SJSA1 (cell line): ENCODE measurements around the gene SFI1. TPM values are rescaled to one million over a fixed set of nuclear protein-coding genes. Genes with fewer than 3 reads are reported as not detected.
"Not testable (repeated sequence)": the region's sequence is repeated elsewhere in the genome, so short reads cannot be mapped to it uniquely, and the experiment has no call there.

Source experiments
- DNase-seq, 2 experiments: peaks; one replicate each; pipeline ENCODE4 v3.0.0-alpha.2; 2015 to 2020; ENCODE audit warnings: low spot score in 2 of 2, low read depth in 1 of 2
- H3K27ac ChIP-seq: fragments of 250-450 bp; sonication (Bioruptor Pico); 2 replicates; pipeline ENCODE4 v1.5.1; 2020; ENCODE audit warnings: mild to moderate bottlenecking, moderate library complexity
- H3K27me3 ChIP-seq: fragments of 250-450 bp; sonication (Bioruptor Pico); replicated peaks from 2 replicates; pipeline ENCODE4 v1.5.1; 2020; ENCODE audit warnings: mild to moderate bottlenecking, moderate library complexity
- H3K36me3 ChIP-seq: fragments of 250-450 bp; sonication (Bioruptor Pico); 2 replicates; pipeline ENCODE4 v1.5.1; 2020; ENCODE audit warnings: mild to moderate bottlenecking
- H3K4me1 ChIP-seq: fragments of 250-450 bp; sonication (Bioruptor Pico); replicated peaks from 2 replicates; pipeline ENCODE4 v1.6.1; 2021; ENCODE audit warnings: mild to moderate bottlenecking
- H3K4me3 ChIP-seq: fragments of 250-450 bp; sonication (Bioruptor Pico); 2 replicates; pipeline ENCODE4 v1.5.1; 2020; ENCODE audit warnings: mild to moderate bottlenecking
- H3K9me3 ChIP-seq: fragments of 250-450 bp; sonication (Bioruptor Pico); replicated peaks from 2 replicates; pipeline ENCODE4 v1.5.1; 2020; ENCODE audit warnings: mild to moderate bottlenecking
- total RNA-seq: library from RNA; depleted of rRNA; stranded (reverse); fragments of >200 nt; shearing (Covaris generic); gene quantifications from 2 replicates; pipeline ENCODE4 v1.2.3, GENCODE V29; 2014; rRNA removed

SFI1 gene
- total RNA-seq, 1 experiment from 2014 or later: 8.5 TPM

DNA sequence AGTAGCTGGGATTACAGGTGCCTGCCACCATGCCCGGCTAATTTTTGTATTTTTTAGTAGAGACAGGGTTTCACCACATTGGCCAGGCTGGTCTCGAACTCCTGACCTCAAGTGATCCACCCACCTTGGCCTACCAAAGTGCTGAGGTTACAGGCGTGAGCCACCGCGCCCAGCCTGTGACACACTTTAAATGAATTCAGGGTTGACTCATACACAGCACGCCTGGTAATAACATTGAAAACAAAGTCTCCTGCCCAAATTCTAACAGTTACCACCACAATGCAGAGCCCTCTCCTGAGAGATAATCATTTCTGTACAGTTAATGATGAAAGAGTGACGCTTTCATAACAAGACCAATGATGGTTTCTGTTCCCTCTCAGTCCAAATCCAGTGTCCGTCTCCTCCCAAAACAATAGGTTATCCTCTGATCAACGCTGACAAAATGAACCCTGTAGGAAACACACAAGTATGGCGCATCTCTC is 164.6 kb downstream of the SFI1 start:
- peak overlapping the region; percentile 79 for H3K27ac ChIP-seq
- not testable (repeated sequence) for H3K36me3 ChIP-seq, H3K27me3 ChIP-seq, H3K9me3 ChIP-seq
- H3K4me1 ChIP-seq: peaks cover 16% of the 10 kb centered on the region
- H3K4me3 ChIP-seq: peak overlapping the region; percentile 72
- DNase-seq: peak; percentile 66 to 80

DNA sequence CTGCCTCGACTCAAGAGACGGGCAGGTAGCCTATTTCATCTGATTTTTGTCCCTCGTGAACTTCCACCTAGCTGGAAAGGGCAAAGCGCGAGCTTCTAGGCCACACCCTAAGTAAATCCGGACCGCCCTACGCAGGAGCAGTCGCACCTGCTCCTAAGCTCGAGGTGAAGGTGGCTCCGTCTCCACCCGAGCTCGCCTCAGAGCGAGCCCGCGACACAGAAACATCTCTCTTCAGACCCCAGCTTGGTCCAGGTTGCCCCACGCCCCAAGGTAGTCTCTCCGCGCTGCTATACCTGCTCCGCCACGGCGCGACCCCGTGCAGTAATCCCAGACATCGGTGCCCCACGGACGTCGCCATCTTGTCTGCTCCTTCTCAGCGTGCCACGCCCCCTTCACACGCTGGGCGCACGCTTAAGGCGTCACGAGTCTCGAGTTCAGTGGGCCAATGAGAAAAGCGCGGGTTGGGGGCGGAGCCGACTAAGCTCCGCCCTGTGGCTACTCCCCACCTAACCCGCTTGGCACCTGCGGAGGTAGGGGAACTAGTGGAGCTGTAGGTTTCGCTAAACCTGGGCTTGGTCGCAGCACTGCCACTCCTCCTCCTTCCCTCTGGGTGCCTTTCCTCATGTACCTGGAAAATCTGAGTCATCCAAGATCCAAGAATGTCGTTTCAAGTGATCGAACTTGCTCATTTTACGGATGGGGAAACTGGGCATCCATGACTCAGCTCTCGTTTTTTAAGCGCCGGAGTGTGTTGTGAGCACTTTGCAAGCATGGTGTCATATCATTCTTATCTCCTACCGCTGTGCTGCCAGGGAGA is 165.7 kb downstream of the SFI1 start, which contains the start of gene PISD:
Gene PISD (minus strand): TSS at position 365 of the 817 bp plus-strand sequence. CDS start 7 bp downstream, at position 358.
- Histone ChIP-seq H3K27ac (peak within 1 kb of the TSS; percentile 79), H3K4me1 (peaks cover 16% of the 10 kb centered on the region), H3K27me3 (no peaks in the 10 kb centered on the region), H3K36me3 (no peaks in the 10 kb centered on the region), H3K9me3 (no peaks in the 10 kb centered on the region), H3K4me3 (peak within 1 kb of the TSS; percentile 72)
- DNase-seq: peak; percentile 89 to 94

DNA sequence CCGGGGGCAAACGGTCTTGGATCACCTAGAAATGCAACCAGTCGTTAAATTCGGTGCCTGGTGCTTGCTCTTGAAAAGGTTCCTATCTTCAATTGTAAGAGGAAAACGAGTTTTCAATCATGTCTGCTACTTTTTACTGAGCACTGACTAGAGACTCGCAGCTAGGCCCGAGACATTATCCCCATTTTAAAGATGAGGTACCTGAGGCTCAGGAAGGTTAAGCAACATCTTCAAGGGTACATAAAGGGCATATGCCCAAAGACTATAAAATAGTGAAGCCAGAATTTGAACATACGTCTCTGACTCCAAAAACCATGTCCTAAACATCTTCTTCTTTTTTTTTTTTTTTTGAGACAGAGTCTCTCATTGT is 166.3 kb downstream of the SFI1 start:
- Histone ChIP-seq H3K27ac (no peak overlapping the region), H3K4me3 (peak overlapping the region; percentile 72), H3K27me3 (no peaks in the 10 kb centered on the region), H3K36me3 (no peaks in the 10 kb centered on the region), H3K9me3 (no peaks in the 10 kb centered on the region), H3K4me1 (peaks cover 16% of the 10 kb centered on the region)
- DNase-seq: no peak

Other genes starting within 250 kb of the SFI1 start
- 1.3 and 2.2 TPM in 2 replicates for gene PIK3IP1, start 204.0 kb upstream of the SFI1 start, total RNA-seq
- gene PATZ1, start 150.2 kb upstream of the SFI1 start, total RNA-seq: 14.7 and 14.9 TPM in 2 replicates
- 98.8 and 118 TPM in 2 replicates for gene DRG1, start 96.9 kb upstream of the SFI1 start, total RNA-seq
- 6.1 and 14.8 TPM in 2 replicates for gene EIF4ENIF1, start 6.7 kb upstream of the SFI1 start, total RNA-seq
- 22.4 and 33.1 TPM in 2 replicates for gene PISD, start 165.7 kb downstream of the SFI1 start, total RNA-seq